HEK293 (cell line): ENCODE data around the gene SRMS.

Source experiments
- CTCF ChIP-seq: fragments of 450-650 bp; formaldehyde crosslinking; IDR thresholded peaks from 2 replicates; pipeline ENCODE4 v1.5.1; 2016; ENCODE audit warnings: missing biosample characterization, missing genetic modification characterization
- HIC1 ChIP-seq: fragments of 450-650 bp; formaldehyde crosslinking; IDR thresholded peaks from 2 replicates; pipeline ENCODE4 v1.5.1; 2016; ENCODE audit warnings: missing biosample characterization, missing genetic modification characterization
- KLF16 ChIP-seq: fragments of 450-650 bp; formaldehyde crosslinking; IDR thresholded peaks from 2 replicates; pipeline ENCODE4 v1.5.1; 2017; ENCODE audit warnings: missing biosample characterization, missing genetic modification characterization
- REST ChIP-seq: fragments of 450-650 bp; formaldehyde crosslinking; IDR thresholded peaks from 2 replicates; pipeline ENCODE4 v1.5.1; 2016; ENCODE audit warnings: missing biosample characterization, missing genetic modification characterization
- ZBTB7A ChIP-seq: fragments of 450-650 bp; formaldehyde crosslinking; IDR thresholded peaks from 2 replicates; pipeline ENCODE4 v1.5.1; 2016; ENCODE audit warnings: low read depth, missing biosample characterization, missing genetic modification characterization
- ZNF398 ChIP-seq: fragments of 450-650 bp; formaldehyde crosslinking; IDR thresholded peaks from 2 replicates; pipeline ENCODE4 v1.5.1; 2017; ENCODE audit warnings: missing biosample characterization, missing genetic modification characterization
- ZNF660 ChIP-seq: fragments of 450-650 bp; IDR thresholded peaks from 2 replicates; pipeline ENCODE4 v1.5.1; 2018; ENCODE audit warnings: missing biosample characterization, mild to moderate bottlenecking, missing genetic modification characterization
- ZNF701 ChIP-seq: fragments of 450-650 bp; formaldehyde crosslinking; IDR thresholded peaks from 2 replicates; pipeline ENCODE4 v1.5.1; 2016; ENCODE audit warnings: missing biosample characterization, missing genetic modification characterization
- TF ChIP-seq, protein P1 (sequence below): fragments of 450-650 bp; formaldehyde crosslinking; IDR thresholded peaks from 2 replicates; pipeline ENCODE4 v1.5.1; 2016; ENCODE audit warnings: missing biosample characterization, missing genetic modification characterization

- TF ChIP-seq CTCF (tag by site-specific recombination) (no peak), REST (tag by site-specific recombination) (no peak), ZNF398 (tag by site-specific recombination) (no peak), ZNF701 (tag by site-specific recombination) (no peak), ZNF660 (tag by site-specific recombination) (no peak), KLF16 (tag by site-specific recombination) (no peak), ZBTB7A (tag by site-specific recombination) (no peak), HIC1 (tag by site-specific recombination) (no peak)
- TF ChIP-seq, protein P1, sequence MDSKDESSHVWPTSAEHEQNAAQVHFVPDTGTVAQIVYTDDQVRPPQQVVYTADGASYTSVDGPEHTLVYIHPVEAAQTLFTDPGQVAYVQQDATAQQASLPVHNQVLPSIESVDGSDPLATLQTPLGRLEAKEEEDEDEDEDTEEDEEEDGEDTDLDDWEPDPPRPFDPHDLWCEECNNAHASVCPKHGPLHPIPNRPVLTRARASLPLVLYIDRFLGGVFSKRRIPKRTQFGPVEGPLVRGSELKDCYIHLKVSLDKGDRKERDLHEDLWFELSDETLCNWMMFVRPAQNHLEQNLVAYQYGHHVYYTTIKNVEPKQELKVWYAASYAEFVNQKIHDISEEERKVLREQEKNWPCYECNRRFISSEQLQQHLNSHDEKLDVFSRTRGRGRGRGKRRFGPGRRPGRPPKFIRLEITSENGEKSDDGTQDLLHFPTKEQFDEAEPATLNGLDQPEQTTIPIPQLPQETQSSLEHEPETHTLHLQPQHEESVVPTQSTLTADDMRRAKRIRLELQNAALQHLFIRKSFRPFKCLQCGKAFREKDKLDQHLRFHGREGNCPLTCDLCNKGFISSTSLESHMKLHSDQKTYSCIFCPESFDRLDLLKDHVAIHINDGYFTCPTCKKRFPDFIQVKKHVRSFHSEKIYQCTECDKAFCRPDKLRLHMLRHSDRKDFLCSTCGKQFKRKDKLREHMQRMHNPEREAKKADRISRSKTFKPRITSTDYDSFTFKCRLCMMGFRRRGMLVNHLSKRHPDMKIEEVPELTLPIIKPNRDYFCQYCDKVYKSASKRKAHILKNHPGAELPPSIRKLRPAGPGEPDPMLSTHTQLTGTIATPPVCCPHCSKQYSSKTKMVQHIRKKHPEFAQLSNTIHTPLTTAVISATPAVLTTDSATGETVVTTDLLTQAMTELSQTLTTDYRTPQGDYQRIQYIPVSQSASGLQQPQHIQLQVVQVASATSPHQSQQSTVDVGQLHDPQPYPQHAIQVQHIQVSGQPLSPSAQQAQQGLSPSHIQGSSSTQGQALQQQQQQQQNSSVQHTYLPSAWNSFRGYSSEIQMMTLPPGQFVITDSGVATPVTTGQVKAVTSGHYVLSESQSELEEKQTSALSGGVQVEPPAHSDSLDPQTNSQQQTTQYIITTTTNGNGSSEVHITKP (tag by site-specific recombination) = no peak
Observed at GRCh38 chr20:63592661-63593060, 45.1 kb upstream of the SRMS start.
